ENCODE results near the gene ITCH. TPM values are rescaled to one million over a fixed set of nuclear protein-coding genes. Genes with fewer than 3 reads are reported as not detected.

ITCH gene
- total RNA-seq, 1 experiment from 2014 or later = 78.8 TPM

DNA sequence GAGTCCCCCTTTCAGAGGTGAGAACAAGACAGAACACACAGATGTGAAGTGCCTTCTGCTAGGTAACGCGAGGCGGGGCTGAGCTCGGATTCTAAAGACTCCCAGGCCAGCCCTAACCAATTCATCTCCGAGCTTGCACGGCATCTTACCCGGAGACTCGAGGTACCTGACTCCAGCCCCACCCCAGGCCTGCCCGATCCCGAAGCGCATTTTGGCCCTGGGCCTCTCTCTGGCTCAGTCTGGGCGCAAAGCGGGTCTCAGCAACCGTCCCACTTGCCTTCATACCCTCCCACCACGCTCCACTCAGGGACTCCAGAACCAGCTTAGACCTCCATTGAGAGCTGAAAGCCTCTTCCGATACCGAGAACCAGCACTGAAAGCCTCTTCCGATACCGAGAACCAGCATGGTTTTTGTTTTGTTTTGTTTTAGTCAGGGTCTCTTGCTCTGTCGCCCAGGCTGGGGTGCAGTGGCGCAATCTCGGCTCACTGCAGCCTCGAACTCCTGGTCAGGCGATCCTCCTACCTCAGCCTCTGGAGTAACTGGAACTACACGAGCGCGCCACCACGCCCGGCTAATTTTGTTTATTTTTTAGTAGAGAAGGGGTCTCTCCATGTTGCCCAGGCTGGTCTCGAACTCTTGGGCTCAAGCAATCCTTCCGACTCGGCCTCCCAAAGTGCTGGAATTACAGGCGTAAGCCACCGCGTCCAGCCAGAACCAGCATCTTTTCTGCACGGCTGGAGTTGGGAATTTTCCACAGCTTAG, 152.6 kb downstream of the ITCH start:
- RAD21 ChIA-PET (ENCODE audit: low non-redundant PET in 1 of 2, low total read pairs in 2 of 2, uncharacterized antibody in 2 of 2, unreplicated experiment in 2 of 2) = interaction anchor here in 1 of 2 experiments (1.1 to 3.2 kb wide), 2 partner anchors 43 to 203 kb away, joined by 3 to 20 read pairs; no protein-coding TSS in a partner anchor
- peak overlapping the region; percentile 76 for H3K4me2 ChIP-seq (ENCODE audit: low read length)
- intact Hi-C loops (cut with micrococcal nuclease) = no loop called here
- TSS peak; percentile 52 for BruUV-seq (replicated peaks)
- H3K9me2 ChIP-seq (ENCODE audit: insufficient read depth) = no peaks in the 10 kb centered on the region
- ATAC-seq = no peak
- no peak for TF ChIP-seq CBX3 (IDR thresholded peaks at IDR 0.05; ENCODE audit: low read depth)
- no peak for TF ChIP-seq ZFX (IDR thresholded peaks at IDR 0.05)
- TF ChIP-seq EGR1 (IDR thresholded peaks at IDR 0.05; ENCODE audit: low read depth) = no peak
- TF ChIP-seq SP1 (IDR thresholded peaks at IDR 0.05; ENCODE audit: low read depth) = no peak
- TF ChIP-seq, protein P1, sequence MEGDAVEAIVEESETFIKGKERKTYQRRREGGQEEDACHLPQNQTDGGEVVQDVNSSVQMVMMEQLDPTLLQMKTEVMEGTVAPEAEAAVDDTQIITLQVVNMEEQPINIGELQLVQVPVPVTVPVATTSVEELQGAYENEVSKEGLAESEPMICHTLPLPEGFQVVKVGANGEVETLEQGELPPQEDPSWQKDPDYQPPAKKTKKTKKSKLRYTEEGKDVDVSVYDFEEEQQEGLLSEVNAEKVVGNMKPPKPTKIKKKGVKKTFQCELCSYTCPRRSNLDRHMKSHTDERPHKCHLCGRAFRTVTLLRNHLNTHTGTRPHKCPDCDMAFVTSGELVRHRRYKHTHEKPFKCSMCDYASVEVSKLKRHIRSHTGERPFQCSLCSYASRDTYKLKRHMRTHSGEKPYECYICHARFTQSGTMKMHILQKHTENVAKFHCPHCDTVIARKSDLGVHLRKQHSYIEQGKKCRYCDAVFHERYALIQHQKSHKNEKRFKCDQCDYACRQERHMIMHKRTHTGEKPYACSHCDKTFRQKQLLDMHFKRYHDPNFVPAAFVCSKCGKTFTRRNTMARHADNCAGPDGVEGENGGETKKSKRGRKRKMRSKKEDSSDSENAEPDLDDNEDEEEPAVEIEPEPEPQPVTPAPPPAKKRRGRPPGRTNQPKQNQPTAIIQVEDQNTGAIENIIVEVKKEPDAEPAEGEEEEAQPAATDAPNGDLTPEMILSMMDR (IDR thresholded peaks at IDR 0.05 in 2 of 3, conservative IDR thresholded peaks at IDR 0.05 in 1 of 3; ENCODE audit: borderline replicate concordance in 1 of 3, insufficient read depth in 1 of 3, low read depth in 2 of 3, low read length in 2 of 3) = no peak
- no peak for TF ChIP-seq ELF1 (IDR thresholded peaks at IDR 0.05; ENCODE audit: borderline replicate concordance, low read depth)
- no peak for TF ChIP-seq FOSL1 (IDR thresholded peaks at IDR 0.05; ENCODE audit: low read depth)
- TF ChIP-seq, protein P2, sequence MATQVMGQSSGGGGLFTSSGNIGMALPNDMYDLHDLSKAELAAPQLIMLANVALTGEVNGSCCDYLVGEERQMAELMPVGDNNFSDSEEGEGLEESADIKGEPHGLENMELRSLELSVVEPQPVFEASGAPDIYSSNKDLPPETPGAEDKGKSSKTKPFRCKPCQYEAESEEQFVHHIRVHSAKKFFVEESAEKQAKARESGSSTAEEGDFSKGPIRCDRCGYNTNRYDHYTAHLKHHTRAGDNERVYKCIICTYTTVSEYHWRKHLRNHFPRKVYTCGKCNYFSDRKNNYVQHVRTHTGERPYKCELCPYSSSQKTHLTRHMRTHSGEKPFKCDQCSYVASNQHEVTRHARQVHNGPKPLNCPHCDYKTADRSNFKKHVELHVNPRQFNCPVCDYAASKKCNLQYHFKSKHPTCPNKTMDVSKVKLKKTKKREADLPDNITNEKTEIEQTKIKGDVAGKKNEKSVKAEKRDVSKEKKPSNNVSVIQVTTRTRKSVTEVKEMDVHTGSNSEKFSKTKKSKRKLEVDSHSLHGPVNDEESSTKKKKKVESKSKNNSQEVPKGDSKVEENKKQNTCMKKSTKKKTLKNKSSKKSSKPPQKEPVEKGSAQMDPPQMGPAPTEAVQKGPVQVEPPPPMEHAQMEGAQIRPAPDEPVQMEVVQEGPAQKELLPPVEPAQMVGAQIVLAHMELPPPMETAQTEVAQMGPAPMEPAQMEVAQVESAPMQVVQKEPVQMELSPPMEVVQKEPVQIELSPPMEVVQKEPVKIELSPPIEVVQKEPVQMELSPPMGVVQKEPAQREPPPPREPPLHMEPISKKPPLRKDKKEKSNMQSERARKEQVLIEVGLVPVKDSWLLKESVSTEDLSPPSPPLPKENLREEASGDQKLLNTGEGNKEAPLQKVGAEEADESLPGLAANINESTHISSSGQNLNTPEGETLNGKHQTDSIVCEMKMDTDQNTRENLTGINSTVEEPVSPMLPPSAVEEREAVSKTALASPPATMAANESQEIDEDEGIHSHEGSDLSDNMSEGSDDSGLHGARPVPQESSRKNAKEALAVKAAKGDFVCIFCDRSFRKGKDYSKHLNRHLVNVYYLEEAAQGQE (IDR thresholded peaks at IDR 0.05; ENCODE audit: low read depth) = no peak
- TF ChIP-seq TCF7L2 (IDR thresholded peaks at IDR 0.05; ENCODE audit: borderline replicate concordance, extremely low read depth, insufficient read depth, insufficient read length) = no peak
- no peak for TF ChIP-seq ZNF274 (IDR thresholded peaks at IDR 0.05; ENCODE audit: low read depth, low read length)
- POLR2A ChIA-PET = interaction anchor here (1.0 to 1.8 kb wide), 5 partner anchors 10 to 213 kb away, joined by 3 to 7 read pairs (median 4); partner anchors contain the start of gene AHCY
- H3K4me3 ChIP-seq (replicated peaks in 1 of 2; ENCODE audit: low read depth in 1 of 2, low read length in 2 of 2) = peak overlapping the region; percentile 72 to 87
- DNase-seq (ENCODE audit: low read depth, low spot score) = no peak
- peak overlapping the region; percentile 79 for H3K27ac ChIP-seq (ENCODE audit: low read depth, low read length)
- H3K9ac ChIP-seq (ENCODE audit: low read length) = peak overlapping the region; percentile 74
- no peak overlapping the region for H2AFZ ChIP-seq (ENCODE audit: low read depth, low read length, poor library complexity, severe bottlenecking)
- H3K27me3 ChIP-seq (ENCODE audit: insufficient read depth, low read length) = no peaks in the 10 kb centered on the region
- H4K20me1 ChIP-seq (ENCODE audit: insufficient read depth) = no peaks in the 10 kb centered on the region
- H3K9me3 ChIP-seq (ENCODE audit: control insufficient read depth in 1 of 2, insufficient read depth in 1 of 2, low read depth in 1 of 2, low read length in 2 of 2) = no peaks in the 10 kb centered on the region
- H3K36me3 ChIP-seq (ENCODE audit: control insufficient read depth in 1 of 2, insufficient read depth in 2 of 2, low read length in 2 of 2) = peaks cover 2 to 5% of the 10 kb centered on the region in 2 experiments; a peak in 2 of 4 replicates
- H3K79me2 ChIP-seq (ENCODE audit: insufficient read depth, low read length) = peaks cover 43% of the 10 kb centered on the region
- CTCF ChIA-PET = interaction anchor here (0.8 to 2.2 kb wide), 4 partner anchors 10 to 254 kb away, joined by 3 to 21 read pairs (median 6); no protein-coding TSS in a partner anchor
- peaks cover 4 to 7% of the 10 kb centered on the region in 2 experiments; a peak in 3 of 4 replicates for H3K4me1 ChIP-seq (ENCODE audit: control insufficient read depth in 1 of 2, insufficient read depth in 2 of 2, low read length in 2 of 2)
